ENCODE results near the gene ABLIM3. TPM values are rescaled to one million over a fixed set of nuclear protein-coding genes. Genes with fewer than 3 reads are reported as not detected.
"Not testable (repeated sequence)": the region's sequence is repeated elsewhere in the genome, so short reads cannot be mapped to it uniquely, and the experiment has no call there.

ABLIM3 gene
- total and polyA plus RNA-seq, 2 experiments from 2014 or later = 0.19 to 2.2 TPM

DNA sequence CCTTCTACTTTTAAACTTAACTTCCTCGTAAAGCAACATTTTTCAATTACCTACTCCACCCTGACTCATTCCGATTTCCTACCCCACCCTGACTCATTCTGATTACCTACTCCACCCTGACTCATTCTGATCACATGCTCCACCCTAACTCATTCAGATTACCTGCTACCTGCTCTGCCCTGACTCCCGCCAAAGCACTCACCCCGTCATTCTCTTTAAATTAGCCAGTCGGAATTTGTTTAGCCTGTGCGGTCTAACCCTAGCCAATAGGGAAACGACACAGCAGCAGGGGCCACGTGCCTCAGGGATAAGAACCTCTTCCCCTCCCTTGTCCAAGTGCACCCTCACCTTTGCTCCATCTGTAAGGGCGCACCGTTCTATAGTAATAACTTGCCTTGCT lies 46.3 kb downstream of the ABLIM3 start:
- H2AFZ ChIP-seq; H3K27ac Mint-ChIP-seq; H3K4me3 ChIP-seq; H3K9me3 Mint-ChIP-seq; H3F3A ChIP-seq (replicated peaks; ENCODE audit: low read depth); H3K4me2 ChIP-seq; H3K27me3 ChIP-seq (ENCODE audit: insufficient read depth); DNase-seq (ENCODE audit: low spot score); H3K27me3 Mint-ChIP-seq (ENCODE audit: insufficient read depth, low read depth, poor library complexity); H3K4me1 Mint-ChIP-seq; H4K20me1 ChIP-seq (replicated peaks; ENCODE audit: insufficient read depth); H3K36me3 Mint-ChIP-seq (ENCODE audit: low read depth); ATAC-seq; H3K79me2 ChIP-seq (replicated peaks; ENCODE audit: insufficient read depth); H3K27ac ChIP-seq (ENCODE audit: low read depth); H3K36me3 ChIP-seq (ENCODE audit: insufficient read depth); H3K4me3 Mint-ChIP-seq; H3K9me2 ChIP-seq (ENCODE audit: insufficient read depth); H3K4me1 ChIP-seq (ENCODE audit: insufficient read depth): not testable (repeated sequence)

DNA sequence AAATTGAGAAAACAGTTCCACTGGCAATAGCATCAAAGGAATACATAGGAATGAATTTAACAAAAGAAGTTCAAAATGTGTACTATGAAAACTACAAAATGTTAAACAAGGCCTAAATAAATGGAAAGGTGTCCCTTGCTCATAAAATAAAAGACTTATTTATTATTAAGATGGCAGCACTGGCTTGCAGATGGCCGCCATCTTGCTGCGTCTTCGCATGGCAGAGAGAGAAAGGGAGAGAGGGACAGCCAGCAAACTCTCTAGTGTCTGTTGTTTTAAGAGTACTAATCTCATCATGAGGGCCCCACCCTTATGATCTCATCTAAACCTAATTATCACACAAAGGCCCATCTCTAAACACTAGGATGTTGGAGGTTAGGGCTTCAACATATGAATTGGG lies 47.1 kb downstream of the ABLIM3 start:
- Histone ChIP-seq H3K4me1 (ENCODE audit: insufficient read depth) (no peaks in the 10 kb centered on the region), H3K79me2 (replicated peaks; ENCODE audit: insufficient read depth) (no peaks in the 10 kb centered on the region), H3K27ac (ENCODE audit: low read depth) (no peak overlapping the region), H3K4me2 (no peak overlapping the region), H3K4me3 (no peak overlapping the region), H3K9me2 (ENCODE audit: insufficient read depth) (peaks cover 4% of the 10 kb centered on the region), H2AFZ (no peak overlapping the region), H3F3A (replicated peaks; ENCODE audit: low read depth) (no peaks in the 10 kb centered on the region), H3K27me3 (ENCODE audit: insufficient read depth) (no peaks in the 10 kb centered on the region), H3K36me3 (ENCODE audit: insufficient read depth) (no peaks in the 10 kb centered on the region), H4K20me1 (replicated peaks; ENCODE audit: insufficient read depth) (no peaks in the 10 kb centered on the region)
- TF ChIP-seq CREB1 (CRISPR knock-in tag; IDR thresholded peaks at IDR 0.05; ENCODE audit: low read depth) = no peak
- TF ChIP-seq, protein P1, sequence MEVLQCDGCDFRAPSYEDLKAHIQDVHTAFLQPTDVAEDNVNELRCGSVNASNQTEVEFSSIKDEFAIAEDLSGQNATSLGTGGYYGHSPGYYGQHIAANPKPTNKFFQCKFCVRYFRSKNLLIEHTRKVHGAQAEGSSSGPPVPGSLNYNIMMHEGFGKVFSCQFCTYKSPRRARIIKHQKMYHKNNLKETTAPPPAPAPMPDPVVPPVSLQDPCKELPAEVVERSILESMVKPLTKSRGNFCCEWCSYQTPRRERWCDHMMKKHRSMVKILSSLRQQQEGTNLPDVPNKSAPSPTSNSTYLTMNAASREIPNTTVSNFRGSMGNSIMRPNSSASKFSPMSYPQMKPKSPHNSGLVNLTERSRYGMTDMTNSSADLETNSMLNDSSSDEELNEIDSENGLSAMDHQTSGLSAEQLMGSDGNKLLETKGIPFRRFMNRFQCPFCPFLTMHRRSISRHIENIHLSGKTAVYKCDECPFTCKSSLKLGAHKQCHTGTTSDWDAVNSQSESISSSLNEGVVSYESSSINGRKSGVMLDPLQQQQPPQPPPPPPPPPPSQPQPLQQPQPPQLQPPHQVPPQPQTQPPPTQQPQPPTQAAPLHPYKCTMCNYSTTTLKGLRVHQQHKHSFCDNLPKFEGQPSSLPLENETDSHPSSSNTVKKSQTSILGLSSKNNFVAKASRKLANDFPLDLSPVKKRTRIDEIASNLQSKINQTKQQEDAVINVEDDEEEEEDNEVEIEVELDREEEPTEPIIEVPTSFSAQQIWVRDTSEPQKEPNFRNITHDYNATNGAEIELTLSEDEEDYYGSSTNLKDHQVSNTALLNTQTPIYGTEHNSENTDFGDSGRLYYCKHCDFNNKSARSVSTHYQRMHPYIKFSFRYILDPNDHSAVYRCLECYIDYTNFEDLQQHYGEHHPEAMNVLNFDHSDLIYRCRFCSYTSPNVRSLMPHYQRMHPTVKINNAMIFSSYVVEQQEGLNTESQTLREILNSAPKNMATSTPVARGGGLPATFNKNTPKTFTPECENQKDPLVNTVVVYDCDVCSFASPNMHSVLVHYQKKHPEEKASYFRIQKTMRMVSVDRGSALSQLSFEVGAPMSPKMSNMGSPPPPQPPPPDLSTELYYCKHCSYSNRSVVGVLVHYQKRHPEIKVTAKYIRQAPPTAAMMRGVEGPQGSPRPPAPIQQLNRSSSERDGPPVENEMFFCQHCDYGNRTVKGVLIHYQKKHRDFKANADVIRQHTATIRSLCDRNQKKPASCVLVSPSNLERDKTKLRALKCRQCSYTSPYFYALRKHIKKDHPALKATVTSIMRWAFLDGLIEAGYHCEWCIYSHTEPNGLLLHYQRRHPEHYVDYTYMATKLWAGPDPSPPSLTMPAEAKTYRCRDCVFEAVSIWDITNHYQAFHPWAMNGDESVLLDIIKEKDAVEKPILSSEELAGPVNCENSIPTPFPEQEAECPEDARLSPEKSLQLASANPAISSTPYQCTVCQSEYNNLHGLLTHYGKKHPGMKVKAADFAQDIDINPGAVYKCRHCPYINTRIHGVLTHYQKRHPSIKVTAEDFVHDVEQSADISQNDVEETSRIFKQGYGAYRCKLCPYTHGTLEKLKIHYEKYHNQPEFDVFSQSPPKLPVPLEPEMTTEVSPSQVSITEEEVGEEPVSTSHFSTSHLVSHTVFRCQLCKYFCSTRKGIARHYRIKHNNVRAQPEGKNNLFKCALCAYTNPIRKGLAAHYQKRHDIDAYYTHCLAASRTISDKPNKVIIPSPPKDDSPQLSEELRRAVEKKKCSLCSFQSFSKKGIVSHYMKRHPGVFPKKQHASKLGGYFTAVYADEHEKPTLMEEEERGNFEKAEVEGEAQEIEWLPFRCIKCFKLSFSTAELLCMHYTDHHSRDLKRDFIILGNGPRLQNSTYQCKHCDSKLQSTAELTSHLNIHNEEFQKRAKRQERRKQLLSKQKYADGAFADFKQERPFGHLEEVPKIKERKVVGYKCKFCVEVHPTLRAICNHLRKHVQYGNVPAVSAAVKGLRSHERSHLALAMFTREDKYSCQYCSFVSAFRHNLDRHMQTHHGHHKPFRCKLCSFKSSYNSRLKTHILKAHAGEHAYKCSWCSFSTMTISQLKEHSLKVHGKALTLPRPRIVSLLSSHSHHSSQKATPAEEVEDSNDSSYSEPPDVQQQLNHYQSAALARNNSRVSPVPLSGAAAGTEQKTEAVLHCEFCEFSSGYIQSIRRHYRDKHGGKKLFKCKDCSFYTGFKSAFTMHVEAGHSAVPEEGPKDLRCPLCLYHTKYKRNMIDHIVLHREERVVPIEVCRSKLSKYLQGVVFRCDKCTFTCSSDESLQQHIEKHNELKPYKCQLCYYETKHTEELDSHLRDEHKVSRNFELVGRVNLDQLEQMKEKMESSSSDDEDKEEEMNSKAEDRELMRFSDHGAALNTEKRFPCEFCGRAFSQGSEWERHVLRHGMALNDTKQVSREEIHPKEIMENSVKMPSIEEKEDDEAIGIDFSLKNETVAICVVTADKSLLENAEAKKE (CRISPR knock-in tag; IDR thresholded peaks at IDR 0.05) = no peak
- DNase-seq (ENCODE audit: low spot score) (no peak), ATAC-seq (no peak)
- no peaks in the 10 kb centered on the region for H3K27me3 Mint-ChIP-seq (ENCODE audit: insufficient read depth, low read depth, poor library complexity)
- H3K27ac Mint-ChIP-seq = no peak overlapping the region
- no peak overlapping the region for H3K4me3 Mint-ChIP-seq
- no peaks in the 10 kb centered on the region for H3K36me3 Mint-ChIP-seq (ENCODE audit: low read depth)
- H3K9me3 Mint-ChIP-seq = no peaks in the 10 kb centered on the region
- peaks cover 2% of the 10 kb centered on the region; the same call in 2 of the 3 replicates for H3K4me1 Mint-ChIP-seq

Data from GM23338 (cell line).